Measurements from ENCODE around the gene FOXO1.

- TF ChIP-seq TCF7L2 (IDR thresholded peaks at IDR 0.05; ENCODE audit: low read depth, low read length) (no peak), CEBPB (tag; IDR thresholded peaks at IDR 0.05) (no peak), JUND (IDR thresholded peaks at IDR 0.05; ENCODE audit: borderline replicate concordance, low read depth, low read length) (no peak), JUND (tag; IDR thresholded peaks at IDR 0.05; ENCODE audit: borderline replicate concordance, low read depth, low read length) (no peak), YBX1 (IDR thresholded peaks at IDR 0.05) (no peak), MAZ (CRISPR knock-in tag; conservative IDR thresholded peaks at IDR 0.05 in 1 of 2, IDR thresholded peaks at IDR 0.05 in 1 of 2) (no peak), ETV5 (CRISPR knock-in tag; IDR thresholded peaks at IDR 0.05; ENCODE audit: low read depth) (no peak), CTCF (IDR thresholded peaks at IDR 0.05 in 2 of 3, conservative IDR thresholded peaks at IDR 0.05 in 1 of 3; ENCODE audit: insufficient read depth in 2 of 3, low read depth in 1 of 3, low read length in 3 of 3) (no peak), NFIX (CRISPR knock-in tag; IDR thresholded peaks at IDR 0.05; ENCODE audit: low read depth) (no peak), MAX (CRISPR knock-in tag; IDR thresholded peaks at IDR 0.05) (no peak), RCOR1 (IDR thresholded peaks at IDR 0.05; ENCODE audit: borderline replicate concordance in 1 of 2, low read depth in 2 of 2, low read length in 2 of 2) (no peak)
Observed at GRCh38 chr13:40558656-40559055, 107.8 kb downstream of the FOXO1 start.
